Neural progenitor cell (in vitro differentiated cells): ENCODE data around the gene RNF115. TPM values are rescaled to one million over a fixed set of nuclear protein-coding genes. Genes with fewer than 3 reads are reported as not detected.
"Not testable (repeated sequence)": the region's sequence is repeated elsewhere in the genome, so short reads cannot be mapped to it uniquely, and the experiment has no call there.

Experiments
- DNase-seq: peaks from one replicate; pipeline ENCODE4 v3.0.0-alpha.2; 2016; ENCODE audit warnings: low spot score
- H2AFZ ChIP-seq: fragments of 200-600 bp; sonication (generic); replicated peaks from 2 replicates; pipeline ENCODE4 v1.6.1; 2016; ENCODE audit warnings: antibody characterized with exemption
- H3F3A ChIP-seq: fragments of 200-600 bp; sonication (generic); 2 replicates; pipeline ENCODE4 v1.6.1; 2016; ENCODE audit warnings: antibody characterized with exemption, low read depth
- H3K27ac ChIP-seq: fragments of 200-600 bp; sonication (generic); 2 replicates; pipeline ENCODE4 v1.5.1; 2016; ENCODE audit warnings: mild to moderate bottlenecking
- H3K27me3 ChIP-seq: fragments of 200-600 bp; sonication (generic); 2 replicates; pipeline ENCODE4 v1.6.1; 2016; ENCODE audit warnings: mild to moderate bottlenecking, moderate library complexity
- H3K36me3 ChIP-seq: fragments of 200-600 bp; sonication (generic); 2 replicates; pipeline ENCODE4 v1.5.1; 2016
- H3K4me1 ChIP-seq: fragments of 200-600 bp; sonication (generic); 2 replicates; pipeline ENCODE4 v1.6.1; 2016; ENCODE audit warnings: mixed run types
- H3K4me2 ChIP-seq: fragments of 200-600 bp; sonication (generic); 2 replicates; pipeline ENCODE4 v1.6.1; 2016
- H3K4me3 ChIP-seq: fragments of 200-600 bp; sonication (generic); 2 replicates; pipeline ENCODE4 v1.5.1; 2016
- H3K79me2 ChIP-seq: fragments of 200-600 bp; sonication (generic); 2 replicates; pipeline ENCODE4 v1.6.1; 2016; ENCODE audit warnings: low read depth
- H3K9ac ChIP-seq: fragments of 200-600 bp; sonication (generic); 2 replicates; pipeline ENCODE4 v1.6.1; 2016
- H3K9me3 ChIP-seq: fragments of 200-600 bp; sonication (generic); 2 replicates; pipeline ENCODE4 v1.5.1; 2016; ENCODE audit warnings: low read depth
- H4K20me1 ChIP-seq: fragments of 200-600 bp; sonication (generic); 2 replicates; pipeline ENCODE4 v1.6.1; 2016; ENCODE audit warnings: low read depth
- H3K27ac Mint-ChIP-seq: 3 replicates; pipeline ENCODE4 v1.8.0; 2021; ENCODE audit warnings: mixed read lengths
- H3K27me3 Mint-ChIP-seq: 2 replicates; pipeline ENCODE4 v1.8.0; 2022; ENCODE audit warnings: low read depth, mild to moderate bottlenecking, inconsistent platforms, moderate library complexity, mixed read lengths; ENCODE audit not compliant: insufficient read depth
- H3K36me3 Mint-ChIP-seq: 3 replicates; pipeline ENCODE4 v1.8.0; 2021; ENCODE audit warnings: mixed read lengths
- H3K4me1 Mint-ChIP-seq: 3 replicates; pipeline ENCODE4 v1.8.0; 2021; ENCODE audit warnings: mixed read lengths
- H3K4me3 Mint-ChIP-seq: 3 replicates; pipeline ENCODE4 v1.8.0; 2021; ENCODE audit warnings: mild to moderate bottlenecking, moderate library complexity, mixed read lengths
- H3K9me3 Mint-ChIP-seq: 3 replicates; pipeline ENCODE4 v1.8.0; 2020; ENCODE audit warnings: mixed read lengths
- CTCF ChIP-seq: fragments of 200-600 bp; sonication (generic); IDR thresholded peaks from 2 replicates; pipeline ENCODE4 v1.5.1; 2017; ENCODE audit warnings: antibody characterized with exemption, mild to moderate bottlenecking
- EZH2 ChIP-seq: fragments of 200-600 bp; sonication (generic); IDR thresholded peaks from 2 replicates; pipeline ENCODE4 v1.6.1; 2017; ENCODE audit warnings: antibody characterized with exemption, mild to moderate bottlenecking, moderate library complexity
- EZH2phosphoT487 ChIP-seq: fragments of 200-600 bp; sonication (generic); IDR thresholded peaks from 2 replicates; pipeline ENCODE4 v1.6.1; 2017; ENCODE audit warnings: antibody characterized with exemption
- total RNA-seq: library from RNA; depleted of rRNA; stranded (reverse); fragments of >200 nt; gene quantifications from 2 replicates; pipeline ENCODE4 v1.2.3, GENCODE V29; 2015; ENCODE audit warnings: low replicate concordance

RNF115 gene
- total RNA-seq, 1 donor from 2014 or later: 12.9 TPM

- Mint-ChIP-seq H3K9me3 (no peaks in the 10 kb centered on the region), H3K4me1 (peaks cover 15% of the 10 kb centered on the region), H3K27ac (no peak overlapping the region), H3K4me3 (peak overlapping the region; percentile 98), H3K36me3 (peaks cover 29% of the 10 kb centered on the region), H3K27me3 (peaks cover 2% of the 10 kb centered on the region)
- H3K79me2 ChIP-seq: peaks cover 28% of the 10 kb centered on the region
- H3K9me3 ChIP-seq: no peaks in the 10 kb centered on the region
- no peak overlapping the region for H3K27ac ChIP-seq
- no peak overlapping the region for H2AFZ ChIP-seq
- peaks cover 9% of the 10 kb centered on the region for H3K4me1 ChIP-seq
- TF ChIP-seq CTCF (no peak), EZH2 (no peak)
- no peak overlapping the region for H3K4me2 ChIP-seq
- no peaks in the 10 kb centered on the region for H3K27me3 ChIP-seq
- no peaks in the 10 kb centered on the region for H4K20me1 ChIP-seq
- no peak for DNase-seq
- H3F3A ChIP-seq: peaks cover 13% of the 10 kb centered on the region
- H3K36me3 ChIP-seq: peaks cover 20% of the 10 kb centered on the region
- H3K9ac ChIP-seq: no peak overlapping the region
- H3K4me3 ChIP-seq: peak overlapping the region; percentile 68
These were observed 2.1 kb upstream of the RNF115 start for GRCh38 chr1:145826030-145826429.

GRCh38 chr1:145824499-145824842 is 576 bp upstream of the RNF115 start:
- peaks cover 18% of the 10 kb centered on the region for H3K36me3 ChIP-seq
- peak overlapping the region; percentile 87 for H3K4me2 ChIP-seq
- H3K27ac ChIP-seq: peak overlapping the region; percentile 83
- no peaks in the 10 kb centered on the region for H3K9me3 Mint-ChIP-seq
- no peaks in the 10 kb centered on the region for H4K20me1 ChIP-seq
- H3K4me3 Mint-ChIP-seq: peak overlapping the region; percentile 98
- no peak for DNase-seq
- H3K4me1 Mint-ChIP-seq: peaks cover 15% of the 10 kb centered on the region
- peak overlapping the region; percentile 68 for H3K4me3 ChIP-seq
- no peaks in the 10 kb centered on the region for H3K9me3 ChIP-seq
- peaks cover 2% of the 10 kb centered on the region for H3K27me3 Mint-ChIP-seq
- peaks cover 37% of the 10 kb centered on the region for H3K79me2 ChIP-seq
- peak overlapping the region; percentile 98 for H3K27ac Mint-ChIP-seq
- TF ChIP-seq EZH2 (no peak), EZH2phosphoT487 (no peak)
- peaks cover 22% of the 10 kb centered on the region for H3K36me3 Mint-ChIP-seq
- H3K27me3 ChIP-seq: no peaks in the 10 kb centered on the region
- H2AFZ ChIP-seq: peak overlapping the region; percentile 68
- peak overlapping the region; percentile 80 for H3K9ac ChIP-seq
- H3F3A ChIP-seq: peaks cover 13% of the 10 kb centered on the region
- H3K4me1 ChIP-seq: peaks cover 9% of the 10 kb centered on the region

- not testable (repeated sequence) for H3K4me3 Mint-ChIP-seq, H3K27me3 ChIP-seq, H3K9me3 ChIP-seq, H3K4me3 ChIP-seq, H3K27ac Mint-ChIP-seq, H3K9ac ChIP-seq, H3K4me1 ChIP-seq, H3K27me3 Mint-ChIP-seq, H3K27ac ChIP-seq, H3K9me3 Mint-ChIP-seq, DNase-seq, H2AFZ ChIP-seq, H4K20me1 ChIP-seq
- Histone ChIP-seq H3K36me3 (peaks cover 18% of the 10 kb centered on the region), H3K4me2 (peak overlapping the region; percentile 47), H3K79me2 (peaks cover 44% of the 10 kb centered on the region), H3F3A (peaks cover 13% of the 10 kb centered on the region)
- peaks cover 15% of the 10 kb centered on the region for H3K4me1 Mint-ChIP-seq
- peaks cover 14% of the 10 kb centered on the region for H3K36me3 Mint-ChIP-seq
These were observed 1.0 kb downstream of the RNF115 start for GRCh38 chr1:145822779-145823331.

DNA sequence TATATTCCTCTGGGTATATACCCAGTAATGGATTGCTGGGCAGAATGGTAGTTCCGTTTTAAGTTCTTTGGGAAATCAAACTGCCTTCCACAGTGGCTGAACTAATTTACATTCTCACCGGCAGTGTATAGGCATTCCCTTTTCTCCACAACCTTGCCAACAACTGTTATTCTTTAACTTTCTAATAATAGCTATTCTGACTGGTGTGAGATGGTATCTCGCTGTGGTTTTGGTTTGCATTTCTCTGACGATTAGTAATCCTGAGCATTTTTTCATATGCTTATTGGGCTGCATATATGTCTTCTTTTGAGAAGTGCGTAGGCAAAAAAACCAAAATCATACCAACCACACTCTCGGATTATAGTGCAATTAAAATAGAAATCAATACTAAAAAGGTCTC is 5.8 kb downstream of the RNF115 start:
- not testable (repeated sequence) for H3K9ac ChIP-seq, H2AFZ ChIP-seq, H3K9me3 Mint-ChIP-seq, H3K9me3 ChIP-seq, H3K27me3 Mint-ChIP-seq, H3F3A ChIP-seq, H3K4me1 Mint-ChIP-seq, H3K36me3 Mint-ChIP-seq, H3K4me3 Mint-ChIP-seq, DNase-seq, H3K27ac Mint-ChIP-seq, H3K27ac ChIP-seq, H3K4me2 ChIP-seq, H3K27me3 ChIP-seq, H4K20me1 ChIP-seq, H3K4me3 ChIP-seq, H3K36me3 ChIP-seq, H3K4me1 ChIP-seq
- H3K79me2 ChIP-seq: peaks cover 34% of the 10 kb centered on the region

DNA sequence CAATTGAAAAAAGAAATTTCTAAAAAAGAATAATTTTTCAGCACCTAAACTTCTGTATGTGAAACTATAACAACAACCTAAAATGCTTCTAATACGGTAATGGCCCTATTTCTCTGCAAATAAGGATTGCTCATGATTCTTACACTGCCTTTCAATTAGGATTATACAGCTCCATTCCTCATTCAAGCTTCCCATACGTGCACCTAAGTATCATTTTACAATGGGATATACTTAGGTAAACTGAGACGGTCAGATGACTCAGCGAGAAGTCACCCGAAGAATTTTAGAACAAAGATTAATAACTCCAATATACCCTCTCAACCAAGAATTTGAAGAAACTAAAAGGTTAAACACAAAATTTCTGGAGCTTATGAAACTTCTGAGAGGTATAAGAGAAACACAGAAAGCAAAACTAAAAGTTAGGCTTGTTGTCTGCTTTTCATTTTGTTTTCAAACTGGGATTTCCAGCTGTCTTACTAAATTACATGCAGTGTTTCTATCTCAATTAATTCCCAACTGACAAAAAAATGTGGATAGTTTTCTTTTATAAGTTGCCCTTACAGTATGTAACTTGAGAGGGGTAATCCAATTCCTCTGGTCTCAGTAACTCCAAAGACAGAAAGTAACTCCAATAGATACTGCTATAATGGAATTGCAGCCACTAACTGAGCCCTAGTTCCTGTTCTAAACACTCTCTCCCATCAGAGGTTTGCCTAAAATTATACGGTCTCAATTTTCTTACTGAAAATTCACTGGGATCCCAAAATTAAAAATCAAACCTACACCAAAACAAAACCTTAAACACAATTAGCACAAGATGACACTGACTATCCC is 10.7 kb downstream of the RNF115 start:
- H3K4me3 Mint-ChIP-seq, H3K4me3 ChIP-seq, H4K20me1 ChIP-seq, H2AFZ ChIP-seq, H3K9me3 ChIP-seq, H3K4me1 ChIP-seq, H3K4me1 Mint-ChIP-seq, H3K9me3 Mint-ChIP-seq, H3F3A ChIP-seq, H3K27ac Mint-ChIP-seq, H3K27ac ChIP-seq, H3K9ac ChIP-seq, H3K27me3 ChIP-seq, H3K36me3 ChIP-seq, DNase-seq, H3K36me3 Mint-ChIP-seq, H3K27me3 Mint-ChIP-seq, H3K4me2 ChIP-seq: not testable (repeated sequence)
- H3K79me2 ChIP-seq: peaks cover 24% of the 10 kb centered on the region
